GM12864 (cell line): ENCODE results near the gene P2RY1.
A peak's percentile ranks its signal among the peaks of the same experiment; 100 is the strongest.
"Not testable (repeated sequence)": the region's sequence is repeated elsewhere in the genome, so short reads cannot be mapped to it uniquely, and the experiment has no call there.

ENCODE experiments used
- DNase-seq: peaks from one replicate; pipeline ENCODE4 v3.0.0-alpha.2; 2011; ENCODE audit warnings: low read depth
- H3K4me3 ChIP-seq: 2 replicates; pipeline ENCODE4 v1.5.1; 2011; ENCODE audit warnings: mild to moderate bottlenecking, low read depth, low read length, control low read depth
- TF ChIP-seq, protein P1 (sequence below): IDR thresholded peaks from 2 replicates; pipeline ENCODE4 v1.5.1; 2011; ENCODE audit warnings: low read depth, mild to moderate bottlenecking, moderate library complexity, low read length, control low read depth, inconsistent platforms; ENCODE audit errors: missing control alignments

The P2RY1 gene

DNA sequence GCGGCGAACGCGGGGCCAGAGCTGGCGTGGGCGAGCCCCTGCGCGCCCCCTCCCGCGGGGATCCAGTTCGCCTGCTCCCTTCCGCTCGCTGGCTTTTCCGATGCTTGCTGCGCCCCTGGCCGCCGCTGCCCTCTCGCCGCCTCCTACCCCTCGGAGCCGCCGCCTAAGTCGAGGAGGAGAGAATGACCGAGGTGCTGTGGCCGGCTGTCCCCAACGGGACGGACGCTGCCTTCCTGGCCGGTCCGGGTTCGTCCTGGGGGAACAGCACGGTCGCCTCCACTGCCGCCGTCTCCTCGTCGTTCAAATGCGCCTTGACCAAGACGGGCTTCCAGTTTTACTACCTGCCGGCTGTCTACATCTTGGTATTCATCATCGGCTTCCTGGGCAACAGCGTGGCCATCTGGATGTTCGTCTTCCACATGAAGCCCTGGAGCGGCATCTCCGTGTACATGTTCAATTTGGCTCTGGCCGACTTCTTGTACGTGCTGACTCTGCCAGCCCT is 721 bp downstream of the P2RY1 start:
- TF ChIP-seq, protein P1, sequence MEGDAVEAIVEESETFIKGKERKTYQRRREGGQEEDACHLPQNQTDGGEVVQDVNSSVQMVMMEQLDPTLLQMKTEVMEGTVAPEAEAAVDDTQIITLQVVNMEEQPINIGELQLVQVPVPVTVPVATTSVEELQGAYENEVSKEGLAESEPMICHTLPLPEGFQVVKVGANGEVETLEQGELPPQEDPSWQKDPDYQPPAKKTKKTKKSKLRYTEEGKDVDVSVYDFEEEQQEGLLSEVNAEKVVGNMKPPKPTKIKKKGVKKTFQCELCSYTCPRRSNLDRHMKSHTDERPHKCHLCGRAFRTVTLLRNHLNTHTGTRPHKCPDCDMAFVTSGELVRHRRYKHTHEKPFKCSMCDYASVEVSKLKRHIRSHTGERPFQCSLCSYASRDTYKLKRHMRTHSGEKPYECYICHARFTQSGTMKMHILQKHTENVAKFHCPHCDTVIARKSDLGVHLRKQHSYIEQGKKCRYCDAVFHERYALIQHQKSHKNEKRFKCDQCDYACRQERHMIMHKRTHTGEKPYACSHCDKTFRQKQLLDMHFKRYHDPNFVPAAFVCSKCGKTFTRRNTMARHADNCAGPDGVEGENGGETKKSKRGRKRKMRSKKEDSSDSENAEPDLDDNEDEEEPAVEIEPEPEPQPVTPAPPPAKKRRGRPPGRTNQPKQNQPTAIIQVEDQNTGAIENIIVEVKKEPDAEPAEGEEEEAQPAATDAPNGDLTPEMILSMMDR: no peak
- no peak for DNase-seq
- H3K4me3 ChIP-seq: peak overlapping the region; percentile 96

DNA sequence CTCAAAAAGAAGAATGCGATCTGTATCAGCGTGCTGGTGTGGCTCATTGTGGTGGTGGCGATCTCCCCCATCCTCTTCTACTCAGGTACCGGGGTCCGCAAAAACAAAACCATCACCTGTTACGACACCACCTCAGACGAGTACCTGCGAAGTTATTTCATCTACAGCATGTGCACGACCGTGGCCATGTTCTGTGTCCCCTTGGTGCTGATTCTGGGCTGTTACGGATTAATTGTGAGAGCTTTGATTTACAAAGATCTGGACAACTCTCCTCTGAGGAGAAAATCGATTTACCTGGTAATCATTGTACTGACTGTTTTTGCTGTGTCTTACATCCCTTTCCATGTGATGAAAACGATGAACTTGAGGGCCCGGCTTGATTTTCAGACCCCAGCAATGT is 1.3 kb downstream of the P2RY1 start:
- TF ChIP-seq, protein P1: no peak
- peak overlapping the region; percentile 96 for H3K4me3 ChIP-seq
- DNase-seq: no peak

DNA sequence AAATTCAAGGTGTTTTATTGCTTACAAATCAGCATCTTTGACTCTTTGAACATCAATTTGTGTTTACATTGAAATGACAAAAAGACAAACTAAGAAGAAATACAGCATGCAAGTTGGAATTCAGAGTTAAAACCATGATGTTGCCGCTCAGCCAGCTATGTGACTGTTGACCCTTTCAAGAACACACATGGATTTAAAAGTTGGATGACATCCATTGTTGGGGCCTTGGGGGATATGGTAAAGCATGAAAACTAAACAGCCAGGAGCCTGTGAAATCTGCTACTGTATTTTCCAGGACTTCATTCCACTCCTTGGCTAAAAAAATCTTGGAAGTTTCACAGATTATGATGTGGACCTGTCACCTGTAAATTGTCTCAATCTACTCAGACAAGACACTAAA is 4.6 kb downstream of the P2RY1 start:
- TF ChIP-seq, protein P1: no peak
- H3K4me3 ChIP-seq: no peak overlapping the region
- no peak for DNase-seq

DNA sequence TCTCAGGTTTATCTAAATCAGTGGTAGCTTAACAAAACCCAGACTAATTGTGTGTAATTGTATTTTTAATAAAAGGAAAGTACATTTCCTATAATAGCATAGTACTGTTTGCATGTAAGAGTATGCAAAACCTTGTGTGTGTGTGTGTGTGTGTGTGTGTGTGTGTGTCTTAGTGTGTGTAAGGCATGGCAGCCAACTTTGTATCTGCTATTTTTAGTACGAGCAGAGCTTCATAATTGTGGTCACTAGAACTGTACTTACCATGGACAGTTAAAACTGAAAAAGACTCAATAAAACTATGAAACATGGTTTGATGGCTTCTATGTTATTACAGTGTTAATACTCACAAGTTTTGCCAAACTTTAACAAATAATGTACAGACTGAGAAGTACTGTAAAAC is 6.2 kb downstream of the P2RY1 start:
- TF ChIP-seq, protein P1: no peak
- DNase-seq: no peak
- H3K4me3 ChIP-seq: no peak overlapping the region

DNA sequence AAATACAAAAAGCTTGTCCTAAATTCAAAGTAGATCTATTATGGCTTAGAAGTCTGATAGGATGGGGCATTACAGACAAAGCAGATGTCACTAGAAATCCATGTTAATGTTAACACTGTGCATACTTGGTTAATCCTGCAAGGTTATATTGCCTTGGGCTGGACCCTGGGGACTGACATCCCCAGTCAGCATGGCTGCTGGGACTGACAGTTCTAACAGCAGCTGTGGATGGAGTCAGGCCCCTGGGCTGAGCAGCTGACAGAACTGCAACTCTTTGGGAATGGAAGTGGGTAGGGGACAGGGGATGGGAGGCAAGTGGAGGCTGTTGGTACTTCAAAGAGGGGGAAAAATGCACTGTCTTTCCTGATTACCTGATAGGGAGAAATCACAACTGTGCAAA is 7.5 kb downstream of the P2RY1 start:
- no peak for DNase-seq
- no peak overlapping the region for H3K4me3 ChIP-seq
- TF ChIP-seq, protein P1: no peak

DNA sequence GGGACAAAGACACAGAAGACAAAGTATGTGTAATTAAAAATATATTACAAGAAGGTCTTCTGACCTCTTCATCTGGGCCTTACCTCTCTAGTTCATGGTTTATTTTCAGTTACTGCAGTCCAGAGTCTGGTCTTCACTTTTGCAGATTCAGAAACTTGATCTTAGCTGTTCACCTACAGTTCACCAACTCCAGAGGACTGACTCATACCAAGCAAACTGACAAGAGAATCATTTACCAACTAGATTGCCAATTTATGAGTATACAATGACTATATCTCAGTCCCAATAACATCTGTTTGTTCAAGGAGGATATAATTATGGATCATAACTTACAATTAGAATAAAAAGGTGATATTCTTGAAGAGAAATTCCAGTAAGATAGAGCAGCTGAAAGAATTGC is 9.0 kb downstream of the P2RY1 start:
- TF ChIP-seq, protein P1: no peak
- DNase-seq: no peak
- H3K4me3 ChIP-seq: no peak overlapping the region

DNA sequence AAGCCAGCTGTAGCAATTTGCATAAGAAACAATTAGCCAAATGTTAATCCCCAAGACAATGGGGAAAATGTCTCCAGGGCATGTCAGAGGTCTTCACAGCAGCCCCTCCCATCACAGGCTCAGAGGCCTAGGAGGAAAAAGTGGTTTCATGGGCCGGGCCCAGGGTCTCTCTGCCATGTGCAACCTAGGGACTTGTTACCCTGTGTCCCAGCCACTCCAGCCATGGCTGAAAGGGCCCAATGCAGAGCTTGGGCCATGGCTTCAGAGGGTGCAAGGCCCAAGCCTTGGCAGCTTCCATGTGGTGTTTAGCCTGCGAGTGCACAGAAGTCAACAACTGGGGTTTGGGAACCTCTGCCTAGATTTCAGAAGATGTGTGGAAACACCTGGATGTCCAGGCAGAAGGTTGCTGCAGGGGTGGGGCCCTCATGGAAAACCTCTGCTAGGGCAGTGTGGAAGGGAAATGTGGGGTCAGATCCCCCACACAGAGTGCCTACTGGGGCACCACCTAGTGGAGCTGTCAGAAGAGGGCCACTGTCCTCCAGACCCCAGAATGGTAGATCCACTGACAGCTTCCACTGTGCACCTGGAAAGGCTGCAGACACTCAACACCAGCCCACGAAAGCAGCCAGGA is 11.8 kb downstream of the P2RY1 start:
- DNase-seq, H3K4me3 ChIP-seq: not testable (repeated sequence)

DNA sequence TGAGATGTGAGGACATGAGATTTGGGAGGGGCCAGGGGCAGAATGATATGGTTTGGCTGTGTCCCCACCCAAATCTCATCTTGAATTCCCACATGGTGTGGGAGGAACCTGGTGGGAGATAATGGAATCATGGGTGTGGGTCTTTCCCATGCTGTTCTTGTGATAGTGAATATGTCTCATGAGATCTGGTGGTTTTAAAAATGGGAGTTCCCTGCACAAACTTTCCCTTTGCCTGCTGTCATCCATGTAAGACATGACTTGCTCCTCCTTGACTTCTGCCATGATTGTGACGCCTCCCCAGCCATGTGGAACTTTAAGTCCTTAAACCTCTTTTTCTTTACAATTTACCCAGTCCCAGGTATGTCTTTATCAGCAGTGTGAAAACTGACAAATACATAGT is 12.7 kb downstream of the P2RY1 start:
- not testable (repeated sequence) for DNase-seq, H3K4me3 ChIP-seq
